Omental fat pad (tissue), 4 donors: ENCODE measurements around the gene RNF112. TPM values are rescaled to one million over a fixed set of nuclear protein-coding genes. Genes with fewer than 3 reads are reported as not detected.

Source experiments
- ATAC-seq: fragments of 150-250 bp; one replicate; pipeline ENCODE4 v1.9.1; 2016; ENCODE audit warnings: mild to moderate bottlenecking, moderate library complexity; ENCODE audit not compliant: low FRiP score
- DNase-seq: peaks from one replicate; pipeline ENCODE4 v3.0.0-alpha.2; 2019; ENCODE audit warnings: low spot score
- total RNA-seq, 4 donors: library from RNA; depleted of rRNA; stranded (reverse); fragments of >200 nt; gene quantifications; one replicate each; pipeline ENCODE4 v1.1.0, GENCODE V29; 2016
- TF ChIP-seq, protein P1 (sequence below), 3 donors: fragments of 450-650 bp; IDR thresholded peaks; one replicate each; pipeline ENCODE4 v1.5.1; 2016 to 2017; ENCODE audit warnings: antibody characterized with exemption in 3 of 3, mild to moderate bottlenecking in 3 of 3, moderate library complexity in 2 of 3

Gene RNF112
- total RNA-seq, 4 donors from 2014 or later, result 0.44 to 3.0 (median 1.7) TPM

DNA sequence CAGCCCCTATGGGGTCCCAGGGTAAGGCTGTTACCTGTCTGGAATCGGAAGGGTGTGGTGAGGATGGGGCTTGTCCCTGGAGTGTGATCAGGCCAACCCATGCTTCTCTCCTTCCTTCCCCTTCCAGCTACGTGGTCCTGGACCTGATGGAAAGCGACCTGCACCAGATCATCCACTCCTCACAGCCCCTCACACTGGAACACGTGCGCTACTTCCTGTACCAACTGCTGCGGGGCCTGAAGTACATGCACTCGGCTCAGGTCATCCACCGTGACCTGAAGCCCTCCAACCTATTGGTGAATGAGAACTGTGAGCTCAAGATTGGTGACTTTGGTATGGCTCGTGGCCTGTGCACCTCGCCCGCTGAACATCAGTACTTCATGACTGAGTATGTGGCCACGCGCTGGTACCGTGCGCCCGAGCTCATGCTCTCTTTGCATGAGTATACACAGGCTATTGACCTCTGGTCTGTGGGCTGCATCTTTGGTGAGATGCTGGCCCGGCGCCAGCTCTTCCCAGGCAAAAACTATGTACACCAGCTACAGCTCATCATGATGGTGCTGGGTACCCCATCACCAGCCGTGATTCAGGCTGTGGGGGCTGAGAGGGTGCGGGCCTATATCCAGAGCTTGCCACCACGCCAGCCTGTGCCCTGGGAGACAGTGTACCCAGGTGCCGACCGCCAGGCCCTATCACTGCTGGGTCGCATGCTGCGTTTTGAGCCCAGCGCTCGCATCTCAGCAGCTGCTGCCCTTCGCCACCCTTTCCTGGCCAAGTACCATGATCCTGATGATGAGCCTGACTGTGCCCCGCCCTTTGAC, 30.3 kb upstream of the RNF112 start:
- peak; percentile 10 for DNase-seq
- ATAC-seq, result no peak

DNA sequence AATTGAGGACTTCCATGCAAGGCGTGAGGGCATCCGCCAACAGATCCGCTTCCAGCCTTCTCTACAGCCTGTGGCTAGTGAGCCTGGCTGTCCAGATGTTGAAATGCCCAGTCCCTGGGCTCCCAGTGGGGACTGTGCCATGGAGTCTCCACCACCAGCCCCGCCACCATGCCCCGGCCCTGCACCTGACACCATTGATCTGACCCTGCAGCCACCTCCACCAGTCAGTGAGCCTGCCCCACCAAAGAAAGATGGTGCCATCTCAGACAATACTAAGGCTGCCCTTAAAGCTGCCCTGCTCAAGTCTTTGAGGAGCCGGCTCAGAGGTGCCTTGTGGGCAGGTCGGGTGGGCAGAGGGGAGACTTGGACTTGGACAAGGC, 29.7 kb upstream of the RNF112 start:
- DNase-seq (peak; percentile 6), ATAC-seq (no peak)

More for the DNA sequence above, 30.3 kb upstream of the RNF112 start:
- TF ChIP-seq, protein P1, sequence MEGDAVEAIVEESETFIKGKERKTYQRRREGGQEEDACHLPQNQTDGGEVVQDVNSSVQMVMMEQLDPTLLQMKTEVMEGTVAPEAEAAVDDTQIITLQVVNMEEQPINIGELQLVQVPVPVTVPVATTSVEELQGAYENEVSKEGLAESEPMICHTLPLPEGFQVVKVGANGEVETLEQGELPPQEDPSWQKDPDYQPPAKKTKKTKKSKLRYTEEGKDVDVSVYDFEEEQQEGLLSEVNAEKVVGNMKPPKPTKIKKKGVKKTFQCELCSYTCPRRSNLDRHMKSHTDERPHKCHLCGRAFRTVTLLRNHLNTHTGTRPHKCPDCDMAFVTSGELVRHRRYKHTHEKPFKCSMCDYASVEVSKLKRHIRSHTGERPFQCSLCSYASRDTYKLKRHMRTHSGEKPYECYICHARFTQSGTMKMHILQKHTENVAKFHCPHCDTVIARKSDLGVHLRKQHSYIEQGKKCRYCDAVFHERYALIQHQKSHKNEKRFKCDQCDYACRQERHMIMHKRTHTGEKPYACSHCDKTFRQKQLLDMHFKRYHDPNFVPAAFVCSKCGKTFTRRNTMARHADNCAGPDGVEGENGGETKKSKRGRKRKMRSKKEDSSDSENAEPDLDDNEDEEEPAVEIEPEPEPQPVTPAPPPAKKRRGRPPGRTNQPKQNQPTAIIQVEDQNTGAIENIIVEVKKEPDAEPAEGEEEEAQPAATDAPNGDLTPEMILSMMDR (IDR thresholded peaks at IDR 0.05), result no peak

DNA sequence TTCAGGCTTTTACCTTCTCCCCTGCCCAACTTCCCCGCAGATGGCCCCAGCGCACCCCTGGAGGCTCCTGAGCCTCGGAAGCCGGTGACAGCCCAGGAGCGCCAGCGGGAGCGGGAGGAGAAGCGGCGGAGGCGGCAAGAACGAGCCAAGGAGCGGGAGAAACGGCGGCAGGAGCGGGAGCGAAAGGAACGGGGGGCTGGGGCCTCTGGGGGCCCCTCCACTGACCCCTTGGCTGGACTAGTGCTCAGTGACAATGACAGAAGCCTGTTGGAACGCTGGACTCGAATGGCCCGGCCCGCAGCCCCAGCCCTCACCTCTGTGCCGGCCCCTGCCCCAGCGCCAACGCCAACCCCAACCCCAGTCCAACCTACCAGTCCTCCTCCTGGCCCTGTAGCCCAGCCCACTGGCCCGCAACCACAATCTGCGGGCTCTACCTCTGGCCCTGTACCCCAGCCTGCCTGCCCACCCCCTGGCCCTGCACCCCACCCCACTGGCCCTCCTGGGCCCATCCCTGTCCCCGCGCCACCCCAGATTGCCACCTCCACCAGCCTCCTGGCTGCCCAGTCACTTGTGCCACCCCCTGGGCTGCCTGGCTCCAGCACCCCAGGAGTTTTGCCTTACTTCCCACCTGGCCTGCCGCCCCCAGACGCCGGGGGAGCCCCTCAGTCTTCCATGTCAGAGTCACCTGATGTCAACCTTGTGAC, 29.1 kb upstream of the RNF112 start:
- ATAC-seq (no peak), DNase-seq (peak; percentile 8)
- TF ChIP-seq, protein P1 (IDR thresholded peaks at IDR 0.05), result no peak

More for the DNA sequence above, 29.7 kb upstream of the RNF112 start:
- TF ChIP-seq, protein P1 (IDR thresholded peaks at IDR 0.05), result no peak

DNA sequence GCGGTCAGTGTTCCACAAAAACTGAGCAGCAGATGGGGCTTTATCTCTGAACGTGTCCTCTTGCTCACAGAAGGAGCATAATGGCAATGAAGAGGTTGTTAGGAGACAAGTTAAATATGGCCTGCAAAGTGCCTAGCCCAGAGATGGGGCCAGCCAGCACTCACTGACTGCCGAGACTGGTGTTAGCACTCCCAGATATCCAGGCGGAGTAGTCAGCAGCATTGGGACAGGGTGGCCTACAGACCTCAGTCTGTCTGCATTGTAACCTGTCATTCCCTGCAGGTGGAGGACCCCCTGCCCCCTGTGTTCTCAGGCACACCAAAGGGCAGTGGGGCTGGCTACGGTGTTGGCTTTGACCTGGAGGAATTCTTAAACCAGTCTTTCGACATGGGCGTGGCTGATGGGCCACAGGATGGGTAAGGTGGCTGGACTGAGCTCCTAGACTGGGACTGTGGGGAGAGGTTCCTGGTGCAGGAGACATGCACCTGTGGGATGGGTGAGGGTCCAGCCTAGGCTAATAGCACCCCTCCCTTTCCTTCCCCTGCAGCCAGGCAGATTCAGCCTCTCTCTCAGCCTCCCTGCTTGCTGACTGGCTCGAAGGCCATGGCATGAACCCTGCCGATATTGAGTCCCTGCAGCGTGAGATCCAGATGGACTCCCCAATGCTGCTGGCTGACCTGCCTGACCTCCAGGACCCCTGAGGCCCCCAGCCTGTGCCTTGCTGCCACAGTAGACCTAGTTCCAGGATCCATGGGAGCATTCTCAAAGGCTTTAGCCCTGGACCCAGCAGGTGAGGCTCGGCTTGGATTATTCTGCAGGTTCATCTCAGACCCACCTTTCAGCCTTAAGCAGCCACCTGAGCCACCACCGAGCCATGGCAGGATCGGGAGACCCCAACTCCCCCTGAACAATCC, 28.2 kb upstream of the RNF112 start:
- TF ChIP-seq, protein P1 (IDR thresholded peaks at IDR 0.05), result no peak
- no peak for ATAC-seq
- peak; percentile 11 for DNase-seq

DNA sequence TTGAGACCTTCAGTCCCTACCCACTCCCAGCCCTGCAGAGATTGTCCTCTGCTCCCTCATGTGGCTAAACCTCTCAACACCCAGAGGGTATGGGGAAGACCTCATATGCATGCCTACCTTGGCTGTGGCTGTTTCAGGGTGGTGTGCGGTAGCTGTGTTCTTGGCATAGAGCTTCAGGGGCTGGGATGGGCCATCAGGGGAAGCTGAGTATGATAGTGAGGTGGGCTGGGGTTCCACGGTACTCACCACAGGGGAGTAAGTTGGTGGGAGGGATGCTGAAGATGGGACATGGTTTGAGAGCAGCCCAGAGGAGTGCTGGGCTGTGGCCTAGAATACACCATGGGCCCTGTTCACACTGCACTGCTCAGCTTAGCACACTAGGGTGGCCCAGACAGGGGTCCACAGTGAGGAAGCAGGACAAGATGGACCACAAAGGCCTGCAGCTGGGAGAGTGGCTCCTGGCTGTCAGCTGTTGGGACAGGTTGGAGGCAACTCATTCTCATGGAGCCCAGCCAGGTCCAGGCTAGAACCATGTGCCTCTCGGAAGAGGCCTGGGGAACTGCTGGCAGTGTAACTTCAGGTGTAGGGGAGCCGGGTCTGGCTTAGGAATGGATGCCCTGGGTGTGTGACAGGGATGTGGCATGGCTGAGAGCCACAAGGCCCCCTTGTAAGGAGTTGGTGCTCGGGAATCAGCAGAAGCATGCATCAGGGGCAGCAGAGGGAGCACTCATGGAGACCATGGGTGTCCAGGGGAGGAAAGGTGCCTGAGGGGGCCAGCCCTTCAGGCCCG, 27.2 kb upstream of the RNF112 start:
- ATAC-seq (no peak), DNase-seq (peak; percentile 18)
- TF ChIP-seq, protein P1 (IDR thresholded peaks at IDR 0.05), result no peak
